GM19328 (cell line): Measurements from ENCODE around the gene NEUROG2.
"Not testable (repeated sequence)": the region's sequence is repeated elsewhere in the genome, so short reads cannot be mapped to it uniquely, and the experiment has no call there.

Source experiments
- ATAC-seq: cut with Tn5 transposase; IDR thresholded peaks from one replicate; pipeline ENCODE4 v1.9.1; 2021; ENCODE audit warnings: mild to moderate bottlenecking, moderate library complexity; ENCODE audit not compliant: unreplicated experiment

The NEUROG2 gene

DNA sequence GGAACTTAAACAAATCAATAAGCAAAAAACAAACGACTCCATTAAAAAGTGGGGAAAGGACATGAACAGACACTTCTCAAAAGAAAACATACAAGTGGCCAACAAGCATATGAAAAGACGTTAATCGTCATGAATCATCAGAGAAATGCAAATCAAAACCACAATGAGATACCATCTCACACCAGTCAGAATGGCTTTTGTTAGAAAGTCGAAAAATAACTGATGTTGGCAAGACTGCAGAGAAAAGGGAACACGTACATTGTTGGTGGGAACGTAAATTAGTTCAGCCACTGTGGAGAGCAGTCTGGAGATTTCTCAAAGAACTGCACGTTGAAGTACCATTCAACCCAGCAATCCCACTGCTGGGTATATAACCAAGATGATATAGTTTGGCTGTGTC lies 23.7 kb downstream of the NEUROG2 start:
- ATAC-seq, result no peak

DNA sequence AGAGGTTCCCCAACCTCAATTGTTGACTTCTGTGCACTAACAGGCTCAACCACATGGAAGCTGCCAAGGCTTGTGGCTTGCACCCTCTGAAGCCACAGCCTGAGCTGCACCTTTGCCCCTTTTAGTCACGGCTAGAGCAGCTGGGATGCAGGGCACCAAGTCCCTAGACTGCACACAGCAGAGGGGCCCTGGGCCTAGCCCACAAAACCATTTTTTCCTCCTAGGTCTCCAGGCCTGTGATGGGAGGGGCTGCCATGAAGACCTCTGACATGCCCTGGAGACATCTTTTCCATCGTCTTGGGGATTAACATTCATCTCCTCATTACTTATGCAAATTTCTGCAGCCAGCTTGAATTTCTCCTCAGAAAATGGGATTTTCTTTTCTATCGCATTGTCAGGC lies 25.2 kb downstream of the NEUROG2 start:
- ATAC-seq, result not testable (repeated sequence)

- ATAC-seq, result no peak
Observed at GRCh38 chr4:112485930-112486329, 30.1 kb downstream of the NEUROG2 start.

GRCh38 chr4:112473985-112474384 lies 42.0 kb downstream of the NEUROG2 start:
- ATAC-seq, result no peak

DNA sequence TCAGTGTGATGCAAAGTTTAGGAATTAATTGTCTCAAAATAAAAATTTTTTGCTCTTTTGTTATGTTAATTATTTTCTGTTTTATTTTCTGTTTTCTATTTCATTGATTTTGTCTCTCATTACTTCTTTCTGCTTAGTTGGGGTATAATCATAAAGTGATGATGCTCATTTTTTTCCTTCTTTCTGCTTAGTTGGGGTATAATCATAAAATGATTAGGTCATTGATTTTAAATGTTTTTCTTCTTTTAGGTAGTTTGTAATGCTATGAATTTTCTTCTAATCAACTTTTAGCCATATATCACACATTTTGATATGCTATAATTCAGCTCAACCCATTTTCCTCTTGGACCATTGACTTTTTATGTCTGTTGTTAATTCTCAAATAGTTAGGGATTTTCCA lies 43.7 kb downstream of the NEUROG2 start:
- ATAC-seq, result no peak
